PFSK-1 (cell line): Measurements from ENCODE around the gene OBP2B.

Experiments
- FOXP2 ChIP-seq: optimal IDR thresholded peaks from 2 replicates; pipeline ENCODE3; 2011; ENCODE audit warnings: borderline replicate concordance, control low read depth, inconsistent platforms; ENCODE audit not compliant: insufficient read depth; ENCODE audit errors: extremely low read length, extremely low read depth
- POLR2AphosphoS5 ChIP-seq: IDR thresholded peaks from 2 replicates; pipeline ENCODE4 v1.6.1; 2012; ENCODE audit warnings: low read depth, mild to moderate bottlenecking, control low read depth, low read length, moderate library complexity
- SIN3A ChIP-seq: IDR thresholded peaks from 2 replicates; pipeline ENCODE4 v1.6.1; 2012; ENCODE audit warnings: mild to moderate bottlenecking, low read length, moderate library complexity, borderline replicate concordance; ENCODE audit not compliant: insufficient read depth
- TAF1 ChIP-seq: IDR thresholded peaks from 2 replicates; pipeline ENCODE4 v1.6.1; 2012; ENCODE audit warnings: low read length, control low read depth, borderline replicate concordance; ENCODE audit not compliant: insufficient read depth
- TF ChIP-seq, protein P1 (sequence below), 2 experiments: IDR thresholded peaks; 2 replicates each; pipeline versions ENCODE4 v1.6.1 to v1.8.0; 2011 to 2012; ENCODE audit warnings: low read depth in 2 of 2, low read length in 2 of 2, control low read depth in 1 of 2, inconsistent platforms in 1 of 2, mild to moderate bottlenecking in 1 of 2, moderate library complexity in 1 of 2; ENCODE audit not compliant: insufficient read depth in 1 of 2

The OBP2B gene

DNA sequence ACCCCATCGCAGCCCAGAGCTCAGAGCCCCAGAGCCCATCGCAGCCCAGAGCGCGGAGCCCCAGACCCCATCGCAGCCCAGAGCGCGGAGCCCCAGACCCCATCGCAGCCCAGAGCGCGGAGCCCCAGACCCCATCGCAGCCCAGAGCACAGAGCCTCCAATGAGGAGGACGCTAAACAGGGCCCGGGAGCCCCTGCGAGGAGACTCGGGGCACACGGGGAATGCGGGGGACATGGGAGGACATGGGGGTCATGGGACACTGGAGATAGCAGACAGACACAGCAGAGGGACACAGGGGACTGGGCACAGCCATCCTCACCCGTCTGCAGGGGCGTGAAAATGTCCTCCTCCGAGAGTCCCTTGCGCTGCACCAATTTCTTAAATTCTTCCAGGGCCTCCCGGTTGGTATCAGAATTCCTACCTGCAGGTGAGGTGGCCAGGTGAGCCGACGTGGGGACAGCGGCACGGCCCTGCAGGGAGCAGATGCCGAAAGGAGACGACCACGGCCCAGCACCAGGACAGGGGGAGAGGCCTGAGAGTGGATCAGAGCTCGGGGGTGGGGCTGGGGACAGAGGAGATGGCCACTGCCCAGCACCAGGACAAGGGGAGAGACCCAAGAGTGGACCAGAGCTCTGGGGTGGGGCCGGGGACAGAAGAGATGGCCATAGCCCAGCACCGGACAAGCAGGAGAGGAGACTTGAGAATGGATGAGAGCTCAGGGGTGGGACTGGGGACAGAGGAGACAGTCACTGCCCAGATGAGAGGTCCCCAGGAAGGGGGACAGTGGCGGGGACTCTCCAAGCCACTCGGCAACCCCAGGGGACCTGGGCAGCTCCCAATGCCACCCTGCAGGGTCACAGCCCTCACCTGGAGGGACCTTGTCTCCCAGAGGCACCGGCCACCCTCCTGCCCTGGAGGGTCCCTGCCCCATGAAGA, 2.8 kb downstream of the OBP2B start:
- TF ChIP-seq POLR2AphosphoS5 (no peak), FOXP2 (no peak), SIN3A (no peak), TAF1 (no peak)
- TF ChIP-seq, protein P1, sequence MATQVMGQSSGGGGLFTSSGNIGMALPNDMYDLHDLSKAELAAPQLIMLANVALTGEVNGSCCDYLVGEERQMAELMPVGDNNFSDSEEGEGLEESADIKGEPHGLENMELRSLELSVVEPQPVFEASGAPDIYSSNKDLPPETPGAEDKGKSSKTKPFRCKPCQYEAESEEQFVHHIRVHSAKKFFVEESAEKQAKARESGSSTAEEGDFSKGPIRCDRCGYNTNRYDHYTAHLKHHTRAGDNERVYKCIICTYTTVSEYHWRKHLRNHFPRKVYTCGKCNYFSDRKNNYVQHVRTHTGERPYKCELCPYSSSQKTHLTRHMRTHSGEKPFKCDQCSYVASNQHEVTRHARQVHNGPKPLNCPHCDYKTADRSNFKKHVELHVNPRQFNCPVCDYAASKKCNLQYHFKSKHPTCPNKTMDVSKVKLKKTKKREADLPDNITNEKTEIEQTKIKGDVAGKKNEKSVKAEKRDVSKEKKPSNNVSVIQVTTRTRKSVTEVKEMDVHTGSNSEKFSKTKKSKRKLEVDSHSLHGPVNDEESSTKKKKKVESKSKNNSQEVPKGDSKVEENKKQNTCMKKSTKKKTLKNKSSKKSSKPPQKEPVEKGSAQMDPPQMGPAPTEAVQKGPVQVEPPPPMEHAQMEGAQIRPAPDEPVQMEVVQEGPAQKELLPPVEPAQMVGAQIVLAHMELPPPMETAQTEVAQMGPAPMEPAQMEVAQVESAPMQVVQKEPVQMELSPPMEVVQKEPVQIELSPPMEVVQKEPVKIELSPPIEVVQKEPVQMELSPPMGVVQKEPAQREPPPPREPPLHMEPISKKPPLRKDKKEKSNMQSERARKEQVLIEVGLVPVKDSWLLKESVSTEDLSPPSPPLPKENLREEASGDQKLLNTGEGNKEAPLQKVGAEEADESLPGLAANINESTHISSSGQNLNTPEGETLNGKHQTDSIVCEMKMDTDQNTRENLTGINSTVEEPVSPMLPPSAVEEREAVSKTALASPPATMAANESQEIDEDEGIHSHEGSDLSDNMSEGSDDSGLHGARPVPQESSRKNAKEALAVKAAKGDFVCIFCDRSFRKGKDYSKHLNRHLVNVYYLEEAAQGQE (IDR thresholded peaks at IDR 0.05; ENCODE audit: insufficient read depth in 1 of 2, low read depth in 2 of 2, low read length in 2 of 2): no peak

DNA sequence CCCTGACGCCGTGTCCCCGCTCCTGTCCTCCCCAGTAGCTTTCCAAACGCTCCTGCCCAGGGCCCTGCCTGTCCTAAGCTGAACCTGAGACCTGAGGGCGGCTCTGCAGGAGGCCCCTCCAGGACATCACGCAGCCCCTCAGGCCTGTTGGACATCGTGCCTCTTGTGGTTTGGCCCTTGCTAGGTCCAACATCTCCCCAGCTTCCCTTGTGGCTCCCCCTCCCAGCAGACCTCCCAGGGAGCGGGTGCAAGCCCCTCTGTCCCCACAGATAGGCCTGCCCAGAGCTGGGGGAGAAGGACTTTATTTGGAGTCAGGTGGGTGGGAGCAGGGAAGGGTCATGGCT, 4.1 kb downstream of the OBP2B start:
- no peak for TF ChIP-seq POLR2AphosphoS5
- no peak for TF ChIP-seq TAF1
- TF ChIP-seq, protein P1 (IDR thresholded peaks at IDR 0.05; ENCODE audit: insufficient read depth in 1 of 2, low read depth in 2 of 2, low read length in 2 of 2): no peak

DNA sequence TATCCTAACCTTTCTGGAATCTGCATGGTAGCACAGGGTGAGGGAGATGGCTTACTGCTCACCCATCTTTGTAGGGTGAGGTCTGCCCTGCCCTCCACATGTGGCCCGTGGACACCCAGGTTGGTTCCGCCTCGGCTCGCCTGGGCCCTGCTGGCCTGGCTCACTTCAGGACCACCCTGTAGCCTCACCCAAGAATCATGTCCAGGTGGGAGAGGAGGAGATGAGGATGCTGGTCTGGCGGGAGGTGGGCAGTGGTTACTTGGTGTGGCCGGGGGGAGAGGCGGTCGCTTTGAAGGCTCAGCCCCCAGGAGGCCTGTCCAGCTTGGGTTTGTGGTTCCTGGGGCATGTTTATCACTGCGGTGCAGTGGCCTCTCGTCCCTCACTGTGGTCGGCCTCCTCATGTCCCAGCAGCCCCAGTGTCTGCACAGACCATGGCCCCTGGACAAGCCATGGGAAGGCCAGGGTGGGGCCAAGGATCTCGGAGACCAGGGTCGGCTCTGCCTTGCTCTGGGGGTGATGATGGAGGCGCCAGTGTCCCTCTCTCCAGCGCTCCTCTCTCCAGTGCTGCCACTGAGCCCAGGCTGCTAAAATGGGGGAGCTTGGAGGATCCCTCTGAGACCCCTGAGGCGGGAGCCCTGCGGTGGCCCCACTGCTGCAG, 4.6 kb downstream of the OBP2B start:
- no peak for TF ChIP-seq POLR2AphosphoS5
- no peak for TF ChIP-seq SIN3A
- TF ChIP-seq, protein P1 (IDR thresholded peaks at IDR 0.05; ENCODE audit: insufficient read depth in 1 of 2, low read depth in 2 of 2, low read length in 2 of 2): no peak
- no peak for TF ChIP-seq TAF1
- TF ChIP-seq FOXP2: no peak

DNA sequence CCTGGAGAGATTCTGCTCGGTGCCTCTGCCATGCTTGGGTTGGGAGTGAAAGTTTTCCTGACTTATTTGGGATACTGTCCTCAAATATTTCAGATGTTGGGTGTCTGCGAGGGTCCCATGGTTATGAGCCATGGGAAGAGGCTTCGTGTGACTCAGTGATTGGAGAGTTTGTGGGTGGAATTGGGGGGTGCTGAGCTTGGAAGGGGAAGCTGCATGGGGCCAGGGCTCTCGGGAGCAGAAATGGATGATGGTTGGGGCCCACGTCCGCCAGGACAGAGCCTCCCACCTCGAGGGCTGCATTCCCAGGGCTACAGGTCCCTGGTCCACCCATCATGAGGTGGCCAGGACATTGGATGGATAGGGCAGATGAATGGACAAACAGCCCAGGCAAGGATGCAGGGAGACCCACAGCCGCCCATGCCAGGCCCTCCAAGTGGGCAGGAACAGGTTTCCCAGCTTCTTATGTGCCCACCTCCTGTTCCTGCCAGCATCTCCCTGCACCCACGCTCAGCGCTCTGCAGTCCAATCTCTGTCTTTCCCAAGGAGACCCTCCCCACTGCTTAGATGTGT, 5.5 kb downstream of the OBP2B start:
- TF ChIP-seq, protein P1 (IDR thresholded peaks at IDR 0.05; ENCODE audit: insufficient read depth in 1 of 2, low read depth in 2 of 2, low read length in 2 of 2): no peak
- TF ChIP-seq TAF1 (no peak), SIN3A (no peak), POLR2AphosphoS5 (no peak), FOXP2 (no peak)
